SK-N-SH (cell line): ENCODE results near the gene TIGD2.

Source experiments
- SIN3A ChIP-seq: IDR thresholded peaks from 2 replicates; pipeline ENCODE4 v1.6.1; 2012; ENCODE audit warnings: low read depth, mild to moderate bottlenecking, low read length, moderate library complexity, borderline replicate concordance
- TF ChIP-seq, protein P1 (sequence below): fragments of 200-600 bp; sonication (generic); IDR thresholded peaks from 2 replicates; pipeline ENCODE4 v1.6.1; 2017; ENCODE audit warnings: antibody characterized with exemption, mild to moderate bottlenecking, moderate library complexity

DNA sequence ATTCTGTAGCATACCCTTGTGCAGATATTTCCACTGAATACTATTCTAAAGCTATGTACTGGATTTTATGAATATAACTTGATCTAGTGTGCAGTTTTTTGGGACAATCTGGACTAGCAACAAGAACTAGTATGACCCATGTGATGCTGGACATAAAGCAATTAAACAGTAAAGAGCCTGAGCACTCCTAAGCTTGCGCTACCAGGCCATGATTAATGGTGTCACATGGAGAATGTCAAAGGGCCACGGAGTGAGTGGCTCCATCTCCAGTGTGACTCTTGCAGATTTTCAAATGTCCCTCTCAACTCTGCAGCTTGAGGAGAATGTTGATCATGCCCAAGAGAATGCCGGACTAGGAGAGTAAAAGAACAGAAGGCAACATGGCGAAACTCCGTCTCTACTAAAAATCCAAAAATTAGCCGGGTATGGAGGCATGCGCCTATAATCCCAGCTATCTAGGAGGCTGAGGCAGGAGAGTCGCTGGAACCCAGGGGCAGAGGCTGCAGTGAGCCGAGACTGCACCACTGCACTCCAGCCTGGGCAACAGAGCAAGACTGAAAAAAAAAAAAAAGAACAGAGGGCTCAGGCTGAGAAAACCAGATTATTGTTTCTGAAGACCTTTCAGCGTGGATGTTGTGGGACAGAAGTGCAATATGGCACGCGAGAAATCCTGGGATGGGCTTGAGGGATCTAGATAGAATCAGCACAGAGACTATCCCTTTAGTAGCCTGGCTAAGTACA lies 45.0 kb downstream of the TIGD2 start:
- TF ChIP-seq, protein P1, sequence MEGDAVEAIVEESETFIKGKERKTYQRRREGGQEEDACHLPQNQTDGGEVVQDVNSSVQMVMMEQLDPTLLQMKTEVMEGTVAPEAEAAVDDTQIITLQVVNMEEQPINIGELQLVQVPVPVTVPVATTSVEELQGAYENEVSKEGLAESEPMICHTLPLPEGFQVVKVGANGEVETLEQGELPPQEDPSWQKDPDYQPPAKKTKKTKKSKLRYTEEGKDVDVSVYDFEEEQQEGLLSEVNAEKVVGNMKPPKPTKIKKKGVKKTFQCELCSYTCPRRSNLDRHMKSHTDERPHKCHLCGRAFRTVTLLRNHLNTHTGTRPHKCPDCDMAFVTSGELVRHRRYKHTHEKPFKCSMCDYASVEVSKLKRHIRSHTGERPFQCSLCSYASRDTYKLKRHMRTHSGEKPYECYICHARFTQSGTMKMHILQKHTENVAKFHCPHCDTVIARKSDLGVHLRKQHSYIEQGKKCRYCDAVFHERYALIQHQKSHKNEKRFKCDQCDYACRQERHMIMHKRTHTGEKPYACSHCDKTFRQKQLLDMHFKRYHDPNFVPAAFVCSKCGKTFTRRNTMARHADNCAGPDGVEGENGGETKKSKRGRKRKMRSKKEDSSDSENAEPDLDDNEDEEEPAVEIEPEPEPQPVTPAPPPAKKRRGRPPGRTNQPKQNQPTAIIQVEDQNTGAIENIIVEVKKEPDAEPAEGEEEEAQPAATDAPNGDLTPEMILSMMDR, result no peak
- no peak for TF ChIP-seq SIN3A
